ENCODE measurements around the gene OGG1. TPM values are rescaled to one million over a fixed set of nuclear protein-coding genes. Genes with fewer than 3 reads are reported as not detected.

The OGG1 gene
- total RNA-seq, 6 donors from 2014 or later, result 13.7 to 49.2 (median 18.3) TPM

- 80 to 83% methylated on average over 5 of the region's 5 CpGs for WGBS, 2 donors
- no peak overlapping the region for H3K4me3 ChIP-seq
- TF ChIP-seq EP300 (IDR thresholded peaks at IDR 0.05) (no peak), POLR2AphosphoS5 (IDR thresholded peaks at IDR 0.05) (no peak), CTCF (IDR thresholded peaks at IDR 0.05) (no peak), POLR2A (IDR thresholded peaks at IDR 0.05) (no peak)
- no peak for DNase-seq
- H3K27ac ChIP-seq, result no peak overlapping the region
- no peaks in the 10 kb centered on the region for H3K27me3 ChIP-seq
- ATAC-seq (ENCODE audit: low FRiP score in 2 of 2), result no peak
- H3K4me1 ChIP-seq, result peaks cover 15 to 27% (median 18%) of the 10 kb centered on the region in 4 donors
- H3K36me3 ChIP-seq, result peaks cover 59 to 73% (median 67%) of the 10 kb centered on the region in 4 donors
- no peaks in the 10 kb centered on the region for H3K9me3 ChIP-seq
Observed at GRCh38 chr3:9746330-9746729, 3.4 kb upstream of the OGG1 start.

GRCh38 chr3:9747267-9747666, 2.5 kb upstream of the OGG1 start:
- H3K4me3 ChIP-seq, result no peak overlapping the region
- peaks cover 19 to 34% (median 24%) of the 10 kb centered on the region in 4 donors for H3K4me1 ChIP-seq
- no peak for TF ChIP-seq CTCF (IDR thresholded peaks at IDR 0.05)
- TF ChIP-seq POLR2AphosphoS5 (IDR thresholded peaks at IDR 0.05), result no peak
- TF ChIP-seq EP300 (IDR thresholded peaks at IDR 0.05), result no peak
- TF ChIP-seq POLR2A (IDR thresholded peaks at IDR 0.05), result no peak
- no peak for DNase-seq
- peaks cover 51 to 73% (median 63%) of the 10 kb centered on the region in 4 donors for H3K36me3 ChIP-seq
- no peaks in the 10 kb centered on the region for H3K9me3 ChIP-seq
- no peak overlapping the region for H3K27ac ChIP-seq
- ATAC-seq (ENCODE audit: low FRiP score in 2 of 2), result no peak
- WGBS, 2 donors, result 97 to 100% methylated on average over 2 to 8 of the region's 8 CpGs
- H3K27me3 ChIP-seq, result no peaks in the 10 kb centered on the region

- no peak for DNase-seq
- H3K9me3 ChIP-seq, result no peaks in the 10 kb centered on the region
- 88 to 100% methylated on average over 1 to 2 of the region's 2 CpGs for WGBS, 2 donors
- H3K4me3 ChIP-seq, result no peak overlapping the region
- no peak for ATAC-seq (ENCODE audit: low FRiP score in 2 of 2)
- no peak overlapping the region for H3K27ac ChIP-seq
- TF ChIP-seq EP300 (IDR thresholded peaks at IDR 0.05) (no peak), POLR2AphosphoS5 (IDR thresholded peaks at IDR 0.05) (no peak)
- peaks cover 19 to 34% (median 24%) of the 10 kb centered on the region in 4 donors for H3K4me1 ChIP-seq
- H3K27me3 ChIP-seq, result no peaks in the 10 kb centered on the region
- peaks cover 43 to 73% (median 60%) of the 10 kb centered on the region in 4 donors for H3K36me3 ChIP-seq
Observed at GRCh38 chr3:9748031-9748430, 1.7 kb upstream of the OGG1 start.

GRCh38 chr3:9749296-9749644, 482 bp upstream of the OGG1 start:
- Histone ChIP-seq H3K36me3 (peaks cover 31 to 69% (median 48%) of the 10 kb centered on the region in 4 donors), H3K4me1 (peaks cover 19 to 38% (median 25%) of the 10 kb centered on the region in 4 donors), H3K9me3 (no peaks in the 10 kb centered on the region), H3K4me3 (peak overlapping the region; percentile 45 to 72 (median 64)), H3K27me3 (no peaks in the 10 kb centered on the region), H3K27ac (peak overlapping the region; percentile 83 to 95 (median 94))
- peak in 1 of 2 donors; percentile 34 for ATAC-seq (ENCODE audit: low FRiP score in 2 of 2)
- no peak for TF ChIP-seq POLR2A (IDR thresholded peaks at IDR 0.05)
- TF ChIP-seq EP300 (IDR thresholded peaks at IDR 0.05), result no peak
- TF ChIP-seq CTCF (IDR thresholded peaks at IDR 0.05), result no peak
- no peak for TF ChIP-seq POLR2AphosphoS5 (IDR thresholded peaks at IDR 0.05)
- WGBS, 2 donors, result 2 to 18% methylated on average over 19 of the region's 19 CpGs
- DNase-seq, result peak in 1 of 2 donors; percentile 87

- Histone ChIP-seq H3K36me3 (peaks cover 16 to 61% (median 33%) of the 10 kb centered on the region in 4 donors), H3K27ac (peak overlapping the region; percentile 83 to 95 (median 94)), H3K4me1 (peaks cover 29 to 52% (median 37%) of the 10 kb centered on the region in 4 donors), H3K4me3 (peak overlapping the region; percentile 26 to 72 (median 64)), H3K9me3 (no peaks in the 10 kb centered on the region), H3K27me3 (no peaks in the 10 kb centered on the region)
- TF ChIP-seq EP300 (IDR thresholded peaks at IDR 0.05) (no peak), CTCF (IDR thresholded peaks at IDR 0.05) (no peak), POLR2A (IDR thresholded peaks at IDR 0.05) (no peak), POLR2AphosphoS5 (IDR thresholded peaks at IDR 0.05) (no peak)
- peak in 1 of 2 donors; percentile 38 for DNase-seq
- ATAC-seq (ENCODE audit: low FRiP score in 2 of 2), result no peak
- 37 to 50% methylated on average over 16 to 17 of the region's 17 CpGs for WGBS, 2 donors
Observed at GRCh38 chr3:9750556-9751411, 1.0 kb downstream of the OGG1 start.
